Ammon's horn (tissue), 1 donor: ENCODE results near the gene FHAD1.
"Not testable (repeated sequence)": the region's sequence is repeated elsewhere in the genome, so short reads cannot be mapped to it uniquely, and the experiment has no call there.

Experiments used
- DNase-seq: peaks from one replicate; pipeline ENCODE4 v3.0.0-alpha.2; 2016; ENCODE audit warnings: low spot score

The FHAD1 gene

GRCh38 chr1:15418806-15419515 is 171.9 kb downstream of the FHAD1 start:
- no peak for DNase-seq

GRCh38 chr1:15420853-15421465 is 173.9 kb downstream of the FHAD1 start:
- DNase-seq: no peak

DNA sequence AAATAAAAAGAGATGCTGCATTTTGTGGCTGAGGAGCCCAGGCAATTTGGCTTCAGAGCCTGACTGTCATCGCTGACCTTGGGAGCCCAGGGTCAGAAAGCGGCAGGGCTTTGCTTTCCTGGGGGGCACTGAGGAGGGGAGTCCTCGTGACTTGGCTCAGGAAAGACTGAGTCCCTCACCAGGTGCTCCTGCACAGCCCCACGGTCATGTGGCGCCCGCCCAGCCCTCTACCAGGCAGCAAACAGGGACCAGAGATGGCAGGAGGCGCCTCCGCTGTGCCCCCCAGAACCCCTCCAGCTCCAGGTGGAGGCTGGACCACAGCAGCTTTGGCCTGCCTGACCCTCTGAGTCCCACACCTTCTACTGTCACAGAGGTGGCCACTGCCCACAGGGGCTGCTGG is 175.8 kb downstream of the FHAD1 start:
- no peak for DNase-seq

DNA sequence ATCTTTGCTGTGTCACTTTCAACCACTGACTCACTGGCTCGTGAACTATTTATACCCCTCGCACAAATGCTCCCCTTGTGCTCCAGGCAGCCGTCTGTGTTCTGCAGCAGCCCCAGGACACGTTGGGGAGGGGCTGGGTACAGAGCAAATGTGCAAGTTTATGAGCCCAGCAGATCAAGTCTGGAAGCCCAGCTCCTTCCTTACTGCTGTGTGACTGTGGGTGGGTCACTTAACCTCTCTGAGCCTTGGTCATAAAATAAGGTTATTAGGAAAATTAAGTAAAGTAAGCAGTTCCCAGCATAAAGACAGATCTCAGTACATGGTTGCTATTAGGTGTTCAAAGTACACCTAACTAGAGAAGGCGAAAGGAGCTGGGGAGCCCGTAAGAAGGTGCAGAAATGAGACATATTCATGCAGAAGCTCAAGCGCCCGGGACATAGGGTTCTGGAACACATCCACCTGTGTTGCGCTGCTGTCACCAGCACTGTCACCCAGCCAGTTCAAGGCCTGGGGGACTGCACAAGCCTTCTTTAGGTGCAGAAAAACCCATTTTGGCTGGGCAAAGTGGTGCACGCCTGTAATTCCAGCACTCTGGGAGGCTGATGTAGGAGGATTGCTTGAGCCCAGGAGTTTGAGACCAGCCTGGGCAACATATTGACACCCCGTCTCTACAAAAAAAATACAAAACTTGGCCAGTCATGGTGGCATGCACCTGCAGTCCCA is 176.5 kb downstream of the FHAD1 start:
- no peak for DNase-seq

GRCh38 chr1:15424146-15424667 is 177.2 kb downstream of the FHAD1 start:
- DNase-seq: no peak

DNA sequence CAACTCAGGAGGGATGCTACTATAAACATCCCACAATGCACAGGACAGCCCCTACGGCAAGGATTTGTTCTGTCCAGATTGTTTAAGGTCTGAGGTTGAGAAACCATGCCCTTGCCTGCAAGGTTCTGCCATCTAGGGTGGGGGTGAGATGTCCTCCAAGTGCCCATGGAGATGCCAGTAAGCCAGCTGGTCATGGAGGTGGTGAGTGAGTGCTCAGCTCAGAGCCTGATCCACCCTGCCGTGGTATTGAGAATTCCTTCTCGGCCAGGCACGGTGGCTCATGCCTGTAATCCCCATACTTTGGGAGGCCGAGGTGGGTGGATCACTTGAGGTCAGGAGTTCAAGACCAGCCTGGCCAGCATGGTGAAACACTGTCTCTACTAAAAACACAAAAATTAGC is 178.0 kb downstream of the FHAD1 start:
- DNase-seq: no peak

DNA sequence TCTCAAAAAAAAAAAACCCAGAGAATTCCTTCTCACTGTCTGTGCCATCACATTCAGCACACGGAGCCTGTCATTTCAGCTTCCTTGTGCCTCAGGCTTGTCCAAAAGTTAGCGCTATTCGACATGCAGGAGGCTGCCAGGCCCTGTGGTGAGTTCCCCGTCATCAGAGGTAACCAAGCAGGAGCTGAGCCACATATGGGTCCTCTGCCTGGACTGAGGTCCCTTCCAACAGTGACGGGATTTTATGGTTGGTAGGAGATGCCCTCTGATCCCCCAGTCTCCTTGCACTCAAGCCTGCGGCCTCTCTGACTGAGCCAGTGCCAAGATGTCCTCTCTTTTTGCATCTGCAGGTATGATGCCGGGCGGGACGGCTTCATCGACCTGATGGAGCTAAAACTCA is 178.5 kb downstream of the FHAD1 start:
- no peak for DNase-seq

GRCh38 chr1:15425958-15426357 is 178.9 kb downstream of the FHAD1 start:
- DNase-seq: no peak

- no peak for DNase-seq
Observed at GRCh38 chr1:15426492-15427279, 179.7 kb downstream of the FHAD1 start.

DNA sequence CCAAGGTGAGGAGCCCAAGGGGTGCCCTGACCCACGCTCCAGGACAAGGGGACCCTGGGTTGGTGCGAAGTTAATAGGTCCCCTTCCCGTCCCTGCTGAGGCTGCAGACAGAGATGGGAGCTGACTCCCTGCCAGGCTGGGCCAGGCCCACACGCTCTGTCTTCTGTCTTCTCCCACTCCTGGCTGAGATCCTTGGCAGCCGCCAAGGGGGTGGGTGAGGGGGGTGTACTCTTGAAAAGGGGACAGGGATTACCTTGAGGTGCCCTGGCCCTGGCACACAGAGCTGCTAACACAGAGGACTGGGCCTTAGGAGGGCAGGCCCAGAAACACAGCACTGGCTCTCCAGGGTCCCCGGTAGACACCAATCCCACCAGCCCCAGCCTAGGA is 180.2 kb downstream of the FHAD1 start:
- no peak for DNase-seq

DNA sequence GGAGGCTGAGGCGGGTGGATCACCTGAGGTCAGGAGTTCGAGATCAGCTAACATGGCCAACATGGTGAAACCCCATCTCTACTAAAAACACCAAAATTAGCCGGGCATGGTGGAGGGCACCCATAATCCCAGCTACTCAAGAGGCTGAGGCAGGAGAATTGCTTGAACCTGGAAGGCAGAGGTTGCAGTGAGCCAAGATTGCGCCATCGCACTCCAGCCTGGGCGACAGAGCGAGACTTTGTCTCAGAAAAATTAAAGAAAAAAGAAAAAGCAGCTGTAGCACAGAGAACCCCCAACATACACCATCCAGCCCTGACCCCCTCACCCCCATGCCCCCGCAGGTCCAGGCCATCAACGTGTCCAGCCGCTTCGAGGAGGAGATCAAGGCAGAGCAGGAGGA is 181.2 kb downstream of the FHAD1 start:
- not testable (repeated sequence) for DNase-seq

DNA sequence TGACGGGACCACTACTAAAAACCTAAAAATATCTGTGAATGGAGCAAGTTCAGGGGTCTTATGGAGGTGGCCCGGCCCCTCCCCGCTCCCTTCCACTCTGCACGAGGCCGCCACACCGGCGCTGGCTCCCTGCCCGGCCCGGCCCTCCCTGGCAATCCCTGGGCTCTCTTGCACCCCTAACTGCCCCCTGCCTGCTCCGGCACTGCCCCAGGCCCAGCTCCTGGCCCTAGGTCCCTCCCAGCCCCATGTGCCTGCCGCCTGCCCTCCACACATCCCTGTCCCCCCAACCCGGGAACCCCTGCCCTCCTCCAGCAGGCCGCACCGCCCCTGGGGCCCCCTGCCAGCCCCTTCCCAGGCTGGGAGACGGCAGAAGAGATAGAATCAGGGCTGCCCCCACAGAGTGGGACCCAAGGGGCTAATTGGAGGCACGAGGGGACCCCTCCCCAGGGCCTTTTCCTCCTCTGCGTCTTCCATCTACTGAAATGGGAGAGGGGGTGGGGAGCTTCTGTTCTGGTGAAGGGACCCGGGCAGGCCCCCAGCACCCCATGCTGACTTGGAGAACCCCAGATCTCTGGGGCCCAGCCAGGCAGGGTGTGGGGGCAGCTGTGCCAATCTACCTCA is 181.9 kb downstream of the FHAD1 start:
- DNase-seq: no peak

DNA sequence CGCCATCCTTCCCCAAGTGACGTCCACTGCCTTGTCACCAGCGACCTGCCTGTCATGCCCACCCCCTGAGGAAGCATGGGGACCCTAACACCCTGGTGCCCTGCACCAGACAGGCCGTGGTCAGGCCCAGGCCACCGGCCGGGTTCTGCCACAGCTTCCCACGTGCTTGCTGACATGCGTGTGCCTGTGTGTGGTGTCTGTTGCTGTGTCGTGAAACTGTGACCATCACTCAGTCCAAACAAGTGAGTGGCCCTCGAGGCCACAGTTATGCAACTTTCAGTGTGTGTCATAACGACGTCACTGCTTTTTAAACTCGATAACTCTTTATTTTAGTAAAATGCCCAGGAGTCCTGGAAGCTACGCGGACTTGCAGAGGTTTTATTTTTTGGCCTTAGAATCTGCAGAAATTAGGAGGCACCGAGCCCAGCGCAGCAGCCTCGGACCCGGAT is 182.7 kb downstream of the FHAD1 start:
- no peak for DNase-seq

DNA sequence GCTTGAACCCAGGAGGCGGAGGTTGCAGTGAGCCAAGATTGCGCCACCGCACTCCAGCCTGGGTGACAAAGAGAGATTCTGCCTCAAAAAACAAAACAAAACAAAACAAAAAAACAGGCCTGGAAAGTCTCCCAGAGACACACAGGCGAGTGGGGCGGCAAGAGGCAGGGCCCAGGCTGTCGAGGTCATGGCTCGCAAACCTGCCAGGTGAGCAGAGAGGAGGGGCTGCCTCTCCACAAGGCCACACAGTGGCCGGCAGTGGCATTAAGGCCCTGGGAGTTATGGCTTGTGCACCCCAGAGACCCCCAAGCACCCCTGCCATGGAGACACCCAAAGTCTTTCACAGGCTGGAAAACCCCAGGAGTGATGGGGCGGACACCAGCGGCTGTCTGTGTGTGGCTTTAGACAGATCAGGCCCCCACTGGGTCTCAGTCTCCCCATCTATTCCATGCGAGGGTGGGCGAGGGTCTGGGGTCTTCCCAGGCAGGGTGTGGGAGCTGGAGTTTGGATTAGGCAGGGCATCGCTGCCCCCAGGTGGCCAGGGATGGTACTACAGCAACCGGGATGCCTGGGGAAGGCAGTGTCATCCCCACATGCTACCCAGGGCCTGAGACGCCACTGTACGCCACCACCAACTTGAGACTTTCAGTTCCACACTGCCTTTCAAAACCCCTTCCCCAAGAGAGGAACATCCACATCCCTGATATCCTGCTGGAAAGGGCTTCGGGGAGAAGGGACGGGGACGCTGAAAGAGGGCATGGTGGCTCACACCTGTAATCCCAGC is 184.0 kb downstream of the FHAD1 start:
- peak; percentile 81 for DNase-seq

- DNase-seq: no peak
Observed at GRCh38 chr1:15431571-15431948, 184.5 kb downstream of the FHAD1 start.

- DNase-seq: no peak
Observed at GRCh38 chr1:15432324-15432723, 185.3 kb downstream of the FHAD1 start.

GRCh38 chr1:15433471-15433870 is 186.4 kb downstream of the FHAD1 start:
- no peak for DNase-seq

DNA sequence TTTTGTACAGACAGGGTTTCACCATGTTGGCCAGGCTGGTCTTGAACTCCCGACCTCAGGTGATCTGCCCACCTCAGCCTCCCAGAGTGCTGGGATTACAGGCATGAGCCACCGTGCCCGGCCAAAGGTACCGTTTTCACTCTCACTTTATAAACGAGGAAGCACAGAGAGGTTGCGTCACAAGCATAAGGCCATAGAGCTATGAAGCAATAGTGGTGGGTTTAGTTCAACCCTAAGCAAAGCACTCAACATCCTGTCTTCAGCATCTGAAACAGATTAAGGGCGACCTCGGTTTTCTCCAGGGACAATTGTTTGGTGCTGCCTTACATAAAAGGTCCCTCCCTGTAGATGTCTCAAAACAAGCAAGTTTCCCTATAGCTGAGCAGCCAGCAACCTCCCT is 187.7 kb downstream of the FHAD1 start:
- DNase-seq: not testable (repeated sequence)

- DNase-seq: no peak
Observed at GRCh38 chr1:15435239-15436077, 188.4 kb downstream of the FHAD1 start.

GRCh38 chr1:15436881-15437442 is 189.9 kb downstream of the FHAD1 start:
- DNase-seq: no peak
